HEK293 (cell line): ENCODE results near the gene POLR1D.

ENCODE experiments used
- CTCF ChIA-PET: fragments of 350-600 bp; formaldehyde crosslinking; extraction: SDS; loops from one replicate; lab custom pipeline; 2021; ENCODE audit warnings: antibody characterized with exemption; lab: Yijun Ruan, JAX
- POLR2A ChIA-PET: fragments of 300-600 bp; formaldehyde crosslinking; extraction: SDS; loops from one replicate; lab custom pipeline; 2020; ENCODE audit warnings: antibody characterized with exemption, inconsistent platforms; lab: Yijun Ruan, JAX
- H3K27ac ChIP-seq: fragments of 200-500 bp; sonication (Bioruptor generic); 2 replicates; pipeline ENCODE4 v1.5.1; 2014; ENCODE audit warnings: low read depth, low read length, control low read depth, inconsistent platforms; ENCODE audit errors: extremely low read depth
- H3K36me3 ChIP-seq, 2 experiments: fragments of 200-500 bp in 1 of 2; sonication (Bioruptor generic) in 1 of 2; 1 replicate in 1 of 2; 2 replicates in 1 of 2; pipeline ENCODE4 v1.5.1; 2014 to 2017; ENCODE audit warnings: inconsistent platforms in 2 of 2, low read length in 2 of 2; ENCODE audit not compliant: control insufficient read depth in 2 of 2, insufficient read depth in 1 of 2
- H3K4me1 ChIP-seq: fragments of 200-500 bp; sonication (Bioruptor generic); 2 replicates; pipeline ENCODE4 v1.5.1; 2014; ENCODE audit warnings: mild to moderate bottlenecking, low read length, inconsistent platforms; ENCODE audit not compliant: control insufficient read depth, insufficient read depth
- H3K4me3 ChIP-seq: 2 replicates; pipeline ENCODE4 v1.5.1; 2011; ENCODE audit warnings: low read depth, mild to moderate bottlenecking, control low read depth, low read length, moderate library complexity
- H3K9me3 ChIP-seq: fragments of 200-500 bp; sonication (Bioruptor generic); 2 replicates; pipeline ENCODE4 v1.5.1; 2014; ENCODE audit warnings: low read depth, low read length, inconsistent platforms; ENCODE audit not compliant: control insufficient read depth, insufficient read depth
- GLIS1 ChIP-seq: fragments of 450-650 bp; formaldehyde crosslinking; IDR thresholded peaks from 2 replicates; pipeline ENCODE4 v1.5.1; 2016; ENCODE audit warnings: missing biosample characterization, missing genetic modification characterization
- GLIS2 ChIP-seq: fragments of 450-650 bp; formaldehyde crosslinking; IDR thresholded peaks from 2 replicates; pipeline ENCODE4 v1.5.1; 2016; ENCODE audit warnings: missing biosample characterization, missing genetic modification characterization
- HOXD13 ChIP-seq: sonication (generic); formaldehyde crosslinking; IDR thresholded peaks from 2 replicates; pipeline ENCODE4 v1.8.0; 2022; ENCODE audit warnings: missing genetic modification reagents, borderline replicate concordance
- KLF16 ChIP-seq: fragments of 450-650 bp; formaldehyde crosslinking; IDR thresholded peaks from 2 replicates; pipeline ENCODE4 v1.5.1; 2017; ENCODE audit warnings: missing biosample characterization, missing genetic modification characterization
- REPIN1 ChIP-seq: fragments of 450-650 bp; formaldehyde crosslinking; IDR thresholded peaks from 2 replicates; pipeline ENCODE4 v1.5.1; 2017; ENCODE audit warnings: missing biosample characterization, missing genetic modification characterization, low read depth
- ZBTB11 ChIP-seq: fragments of 450-650 bp; formaldehyde crosslinking; conservative IDR thresholded peaks from 2 replicates; pipeline ENCODE4 v1.5.1; 2016; ENCODE audit warnings: low read depth, missing biosample characterization, missing genetic modification characterization
- ZBTB48 ChIP-seq: fragments of 450-650 bp; formaldehyde crosslinking; IDR thresholded peaks from 2 replicates; pipeline ENCODE4 v1.5.1; 2016; ENCODE audit warnings: missing biosample characterization, missing genetic modification characterization
- ZFP3 ChIP-seq: fragments of 450-650 bp; formaldehyde crosslinking; IDR thresholded peaks from 2 replicates; pipeline ENCODE4 v1.5.1; 2016; ENCODE audit warnings: low read depth, missing biosample characterization, missing genetic modification characterization
- ZFP41 ChIP-seq: fragments of 450-650 bp; formaldehyde crosslinking; IDR thresholded peaks from 2 replicates; pipeline ENCODE4 v1.5.1; 2016; ENCODE audit warnings: missing biosample characterization, missing genetic modification characterization, borderline replicate concordance
- ZNF138 ChIP-seq: fragments of 450-650 bp; formaldehyde crosslinking; IDR thresholded peaks from 2 replicates; pipeline ENCODE4 v1.5.1; 2016; ENCODE audit warnings: missing biosample characterization, missing genetic modification characterization, borderline replicate concordance
- ZNF16 ChIP-seq: fragments of 450-650 bp; formaldehyde crosslinking; IDR thresholded peaks from 2 replicates; pipeline ENCODE4 v1.5.1; 2016; ENCODE audit warnings: low read depth, missing biosample characterization, missing genetic modification characterization
- ZNF174 ChIP-seq: fragments of 450-650 bp; formaldehyde crosslinking; IDR thresholded peaks from 2 replicates; pipeline ENCODE4 v1.5.0; 2017; ENCODE audit warnings: missing biosample characterization, mild to moderate bottlenecking, missing genetic modification characterization
- ZNF202 ChIP-seq: fragments of 450-650 bp; formaldehyde crosslinking; IDR thresholded peaks from 2 replicates; pipeline ENCODE4 v1.5.1; 2016; ENCODE audit warnings: missing biosample characterization, missing genetic modification characterization, borderline replicate concordance
- ZNF223 ChIP-seq: fragments of 450-650 bp; formaldehyde crosslinking; IDR thresholded peaks from 2 replicates; pipeline ENCODE4 v1.5.1; 2016; ENCODE audit warnings: missing biosample characterization, missing genetic modification characterization
- ZNF24 ChIP-seq: fragments of 450-650 bp; formaldehyde crosslinking; IDR thresholded peaks from 2 replicates; pipeline ENCODE4 v1.5.1; 2016; ENCODE audit warnings: missing biosample characterization, missing genetic modification characterization
- ZNF311 ChIP-seq: fragments of 450-650 bp; formaldehyde crosslinking; IDR thresholded peaks from 2 replicates; pipeline ENCODE4 v1.5.1; 2017; ENCODE audit warnings: missing biosample characterization, missing genetic modification characterization, borderline replicate concordance
- ZNF48 ChIP-seq: fragments of 450-650 bp; formaldehyde crosslinking; IDR thresholded peaks from 2 replicates; pipeline ENCODE4 v1.5.1; 2016; ENCODE audit warnings: missing biosample characterization, missing genetic modification characterization
- ZNF548 ChIP-seq: fragments of 450-650 bp; formaldehyde crosslinking; IDR thresholded peaks from 2 replicates; pipeline ENCODE4 v1.5.1; 2016; ENCODE audit warnings: missing biosample characterization, missing genetic modification characterization
- ZNF555 ChIP-seq: fragments of 450-650 bp; formaldehyde crosslinking; conservative IDR thresholded peaks from 2 replicates; pipeline ENCODE4 v1.5.1; 2017; ENCODE audit warnings: missing biosample characterization, mild to moderate bottlenecking, missing genetic modification characterization, inconsistent platforms
- ZNF768 ChIP-seq: fragments of 450-650 bp; formaldehyde crosslinking; IDR thresholded peaks from 2 replicates; pipeline ENCODE4 v1.5.1; 2018; ENCODE audit warnings: missing biosample characterization, mild to moderate bottlenecking, missing genetic modification characterization
- ZNF792 ChIP-seq: fragments of 450-650 bp; formaldehyde crosslinking; IDR thresholded peaks from 2 replicates; pipeline ENCODE4 v1.5.1; 2016; ENCODE audit warnings: missing biosample characterization, missing genetic modification characterization
- ZNF837 ChIP-seq: fragments of 450-650 bp; formaldehyde crosslinking; IDR thresholded peaks from 2 replicates; pipeline ENCODE4 v1.5.1; 2016; ENCODE audit warnings: missing biosample characterization, missing genetic modification characterization
- TF ChIP-seq, protein P1 (sequence below): fragments of 450-650 bp; formaldehyde crosslinking; IDR thresholded peaks from 2 replicates; pipeline ENCODE4 v1.5.1; 2016; ENCODE audit warnings: missing biosample characterization, missing genetic modification characterization
- TF ChIP-seq, protein P2 (sequence below): IDR thresholded peaks from 2 replicates; pipeline ENCODE4 v1.6.1; 2011; ENCODE audit warnings: mild to moderate bottlenecking, low read depth, low read length, borderline replicate concordance

Gene POLR1D

DNA sequence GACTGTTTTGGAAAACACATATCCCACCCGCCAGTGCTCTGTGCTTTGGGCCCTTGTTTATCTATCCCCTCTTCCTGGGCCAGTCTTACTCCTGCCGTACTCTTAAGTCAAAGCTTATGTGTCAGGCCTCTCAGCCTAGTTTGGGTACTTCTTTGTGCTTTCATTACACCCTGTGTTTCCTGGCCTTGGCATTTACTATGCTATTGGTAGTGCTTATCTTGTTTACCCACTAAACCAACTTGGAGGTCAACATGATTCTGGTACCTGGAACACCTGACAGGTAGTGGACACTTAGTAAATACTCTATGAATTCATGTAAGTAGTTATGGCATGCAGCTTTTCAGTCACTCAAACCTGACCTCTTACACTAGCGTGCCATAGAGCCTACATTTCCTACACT lies 2.4 kb downstream of the POLR1D start:
- no peak overlapping the region for H3K4me3 ChIP-seq
- TF ChIP-seq ZNF837 (tag by site-specific recombination): no peak
- TF ChIP-seq GLIS1 (tag by site-specific recombination): no peak
- TF ChIP-seq ZNF48 (tag by site-specific recombination): no peak
- TF ChIP-seq ZNF223 (tag by site-specific recombination): no peak
- TF ChIP-seq ZFP3 (tag by site-specific recombination): no peak
- no peak for TF ChIP-seq ZNF548
- no peak for TF ChIP-seq GLIS2 (tag by site-specific recombination)
- TF ChIP-seq, protein P1, sequence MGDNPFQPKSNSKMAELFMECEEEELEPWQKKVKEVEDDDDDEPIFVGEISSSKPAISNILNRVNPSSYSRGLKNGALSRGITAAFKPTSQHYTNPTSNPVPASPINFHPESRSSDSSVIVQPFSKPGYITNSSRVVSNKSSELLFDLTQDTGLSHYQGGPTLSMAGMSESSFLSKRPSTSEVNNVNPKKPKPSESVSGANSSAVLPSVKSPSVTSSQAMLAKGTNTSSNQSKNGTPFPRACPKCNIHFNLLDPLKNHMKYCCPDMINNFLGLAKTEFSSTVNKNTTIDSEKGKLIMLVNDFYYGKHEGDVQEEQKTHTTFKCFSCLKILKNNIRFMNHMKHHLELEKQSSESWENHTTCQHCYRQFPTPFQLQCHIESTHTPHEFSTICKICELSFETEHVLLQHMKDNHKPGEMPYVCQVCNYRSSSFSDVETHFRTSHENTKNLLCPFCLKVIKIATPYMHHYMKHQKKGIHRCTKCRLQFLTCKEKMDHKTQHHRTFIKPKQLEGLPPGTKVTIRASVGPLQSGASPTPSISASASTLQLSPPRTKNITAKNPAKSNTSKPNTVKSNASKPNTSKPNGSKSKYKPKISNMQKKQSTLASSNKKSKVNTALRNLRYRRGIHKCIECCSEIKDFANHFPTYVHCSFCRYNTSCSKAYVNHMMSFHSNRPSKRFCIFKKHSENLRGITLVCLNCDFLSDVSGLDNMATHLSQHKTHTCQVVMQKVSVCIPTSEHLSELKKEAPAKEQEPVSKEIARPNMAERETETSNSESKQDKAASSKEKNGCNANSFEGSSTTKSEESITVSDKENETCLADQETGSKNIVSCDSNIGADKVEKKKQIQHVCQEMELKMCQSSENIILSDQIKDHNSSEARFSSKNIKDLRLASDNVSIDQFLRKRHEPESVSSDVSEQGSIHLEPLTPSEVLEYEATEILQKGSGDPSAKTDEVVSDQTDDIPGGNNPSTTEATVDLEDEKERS (tag by site-specific recombination): no peak
- no peak for TF ChIP-seq ZNF555 (tag by site-specific recombination)
- TF ChIP-seq, protein P2, sequence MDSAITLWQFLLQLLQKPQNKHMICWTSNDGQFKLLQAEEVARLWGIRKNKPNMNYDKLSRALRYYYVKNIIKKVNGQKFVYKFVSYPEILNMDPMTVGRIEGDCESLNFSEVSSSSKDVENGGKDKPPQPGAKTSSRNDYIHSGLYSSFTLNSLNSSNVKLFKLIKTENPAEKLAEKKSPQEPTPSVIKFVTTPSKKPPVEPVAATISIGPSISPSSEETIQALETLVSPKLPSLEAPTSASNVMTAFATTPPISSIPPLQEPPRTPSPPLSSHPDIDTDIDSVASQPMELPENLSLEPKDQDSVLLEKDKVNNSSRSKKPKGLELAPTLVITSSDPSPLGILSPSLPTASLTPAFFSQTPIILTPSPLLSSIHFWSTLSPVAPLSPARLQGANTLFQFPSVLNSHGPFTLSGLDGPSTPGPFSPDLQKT: no peak
- no peak for TF ChIP-seq ZNF174
- no peak for TF ChIP-seq ZNF792 (tag by site-specific recombination)
- TF ChIP-seq ZNF24 (tag by site-specific recombination): no peak
- TF ChIP-seq REPIN1: no peak

GRCh38 chr13:27625839-27626238 lies 4.1 kb downstream of the POLR1D start:
- CTCF ChIA-PET: interaction anchor here (0.5 kb wide), 1 partner anchor 201 kb away, joined by 3 read pairs; no protein-coding TSS in a partner anchor
- peaks cover 5 to 38% of the 10 kb centered on the region in 2 experiments; a peak in 2 of 3 replicates for H3K36me3 ChIP-seq
- no peaks in the 10 kb centered on the region for H3K9me3 ChIP-seq
- TF ChIP-seq ZNF837 (tag by site-specific recombination) (no peak), GLIS2 (tag by site-specific recombination) (no peak), ZNF768 (tag by site-specific recombination) (no peak), ZNF138 (tag by site-specific recombination) (no peak), ZNF202 (tag by site-specific recombination) (no peak), ZNF311 (no peak), ZBTB48 (tag by site-specific recombination) (no peak), ZNF16 (tag by site-specific recombination) (no peak), ZBTB11 (no peak), HOXD13 (CRISPR knock-in tag) (no peak), ZNF174 (no peak), KLF16 (tag by site-specific recombination) (no peak), ZFP41 (tag by site-specific recombination) (no peak)
- TF ChIP-seq, protein P2: no peak
- TF ChIP-seq, all 188 proteins: peak for 0
- Histone ChIP-seq H3K4me1 (0 out of 2 replicates have a peak, but pooled peaks cover 2% of the 10 kb centered on the region), H3K27ac (no peak overlapping the region), H3K4me3 (no peak overlapping the region)
- POLR2A ChIA-PET: no interaction called here

More for the DNA sequence above, 2.4 kb downstream of the POLR1D start:
- Histone ChIP-seq H3K36me3 (peaks cover 5 to 36% of the 10 kb centered on the region in 2 experiments; a peak in 2 of 3 replicates), H3K4me1 (0 out of 2 replicates have a peak, but pooled peaks cover 2% of the 10 kb centered on the region), H3K9me3 (no peaks in the 10 kb centered on the region), H3K27ac (no peak overlapping the region)
- ChIA-PET CTCF (no interaction called here), POLR2A (no interaction called here)
